GM21737 (cell line): Measurements from ENCODE around the gene RNU2-63P.
A peak's percentile ranks its signal among the peaks of the same experiment; 100 is the strongest.
"Not testable (repeated sequence)": the region's sequence is repeated elsewhere in the genome, so short reads cannot be mapped to it uniquely, and the experiment has no call there.

Experiments used
- ATAC-seq: cut with Tn5 transposase; IDR thresholded peaks from one replicate; pipeline ENCODE4 v1.9.1; 2021; ENCODE audit warnings: mild to moderate bottlenecking, moderate library complexity; ENCODE audit not compliant: unreplicated experiment

The RNU2-63P gene

DNA sequence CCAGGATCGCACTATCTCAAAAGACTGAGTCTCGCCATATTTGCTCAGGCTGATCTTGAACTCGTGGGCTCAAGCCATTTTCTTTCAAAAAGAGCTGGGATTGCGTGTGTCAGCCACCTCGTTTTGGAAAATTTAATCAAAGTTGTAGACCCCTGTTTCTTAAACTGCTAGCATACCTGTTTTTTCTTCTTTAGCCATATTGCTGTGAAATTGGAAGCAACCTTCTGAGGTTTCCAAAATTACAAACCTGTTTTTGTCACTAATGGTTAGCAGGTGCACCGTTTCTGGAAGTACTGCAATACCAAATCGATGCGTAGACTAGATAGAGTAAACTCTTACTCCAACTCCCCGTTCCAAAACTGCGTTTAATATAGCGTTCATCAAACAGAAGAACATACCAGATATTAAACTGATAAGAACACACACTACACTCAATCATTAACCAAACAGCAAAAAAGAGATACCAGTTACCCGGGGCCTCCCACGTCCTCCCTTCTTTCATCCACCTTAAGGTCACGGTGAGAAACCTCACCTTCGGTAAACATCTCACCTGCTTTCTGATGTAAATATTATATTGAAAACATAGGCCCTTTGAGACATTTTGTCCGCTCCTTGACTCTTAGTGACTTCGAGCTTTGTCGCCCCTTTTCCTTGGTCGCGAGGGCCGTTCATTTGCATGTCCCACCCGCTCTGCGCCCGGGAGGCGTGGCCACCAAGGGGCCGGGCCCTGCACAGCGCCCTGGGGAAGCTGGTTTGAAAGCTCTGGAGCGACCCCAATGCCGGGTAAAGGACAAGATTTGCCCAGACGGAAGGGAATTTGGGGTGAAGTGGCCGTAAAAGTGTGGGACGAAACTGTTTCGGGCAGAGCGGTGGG lies at the start of gene RNU2-63P:
RNU2-63P (minus strand) TSS at position 462 of the 874 bp plus-strand sequence.
- ATAC-seq, result peak; percentile 85

DNA sequence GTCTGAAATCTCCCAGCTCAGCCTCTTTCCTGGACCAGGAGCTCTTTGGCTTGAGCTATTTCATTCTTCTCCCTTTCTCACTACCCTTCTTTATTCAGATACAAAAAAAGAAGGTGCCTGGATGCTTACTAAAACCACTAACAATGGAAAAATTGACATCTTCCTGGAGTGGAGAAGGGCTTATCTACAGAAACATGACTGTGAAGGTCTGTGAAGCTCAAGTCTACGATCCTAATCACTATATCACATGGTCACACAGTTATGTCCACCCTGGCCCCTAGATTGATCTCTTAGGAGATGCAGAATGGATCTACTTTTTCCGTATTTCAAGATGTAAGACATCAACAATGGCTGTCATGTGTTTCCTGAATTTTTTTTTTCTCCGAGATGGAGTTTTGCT lies 44.9 kb upstream of the RNU2-63P start:
- no peak for ATAC-seq

DNA sequence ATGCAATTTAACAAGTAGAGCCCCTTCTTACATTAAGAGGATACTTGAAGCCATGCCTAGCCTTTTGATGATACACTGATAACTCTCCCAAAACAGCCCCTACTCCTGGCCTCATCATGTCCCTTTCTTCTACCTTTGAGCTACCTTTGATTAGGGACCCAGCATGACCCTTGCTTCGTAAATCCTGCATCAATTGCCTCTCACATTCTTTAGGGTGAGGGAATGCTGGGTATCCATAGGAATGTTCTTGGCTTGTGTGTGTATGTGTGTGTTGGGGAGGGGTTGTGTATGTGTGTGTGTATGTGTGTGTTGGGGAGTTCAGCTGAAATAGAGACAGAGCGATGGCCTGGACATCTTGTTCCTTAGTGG lies 44.5 kb upstream of the RNU2-63P start:
- no peak for ATAC-seq

DNA sequence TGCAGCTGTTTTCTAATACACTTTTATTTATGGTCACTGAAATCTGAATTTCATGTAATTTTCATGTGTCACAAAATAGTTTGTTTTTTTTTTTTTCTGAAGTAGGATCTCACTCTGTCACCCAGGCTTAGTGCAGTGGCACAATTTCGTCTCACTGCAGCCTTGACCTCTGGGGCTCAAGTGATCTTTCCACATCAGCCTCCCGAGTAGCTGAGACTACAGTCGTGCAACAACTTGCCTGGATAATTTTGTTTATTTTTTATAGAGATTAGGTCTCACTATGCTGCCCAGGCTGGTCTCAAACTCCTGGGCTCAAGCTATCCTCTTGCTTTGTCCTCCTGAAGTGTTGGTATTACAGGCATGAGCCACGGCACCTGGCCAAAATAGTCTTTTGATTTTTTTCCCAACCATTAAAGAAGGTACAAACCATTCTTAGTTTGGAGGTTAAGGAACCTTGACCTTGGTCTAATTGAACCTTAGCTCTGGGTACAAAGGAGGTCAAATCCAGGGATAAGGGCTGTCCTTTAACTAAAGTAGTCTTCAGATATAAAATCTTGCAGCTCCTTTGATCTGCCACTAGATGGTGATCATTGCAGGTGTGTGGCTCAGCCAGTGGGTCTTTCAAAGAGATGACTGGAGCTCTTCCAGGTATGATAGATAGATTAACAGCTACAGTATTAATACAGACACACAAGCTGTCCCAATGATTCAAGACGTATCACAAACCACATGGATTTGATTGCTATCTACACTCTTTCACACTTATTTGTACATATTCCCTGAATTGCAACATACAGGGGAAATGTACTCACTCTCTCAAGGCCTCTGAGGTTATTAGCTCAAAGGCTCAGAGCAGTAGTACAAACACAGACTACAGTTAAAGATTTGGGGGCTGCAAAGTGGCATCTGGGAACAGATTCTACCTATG lies 43.9 kb upstream of the RNU2-63P start:
- ATAC-seq, result peak; percentile 30

DNA sequence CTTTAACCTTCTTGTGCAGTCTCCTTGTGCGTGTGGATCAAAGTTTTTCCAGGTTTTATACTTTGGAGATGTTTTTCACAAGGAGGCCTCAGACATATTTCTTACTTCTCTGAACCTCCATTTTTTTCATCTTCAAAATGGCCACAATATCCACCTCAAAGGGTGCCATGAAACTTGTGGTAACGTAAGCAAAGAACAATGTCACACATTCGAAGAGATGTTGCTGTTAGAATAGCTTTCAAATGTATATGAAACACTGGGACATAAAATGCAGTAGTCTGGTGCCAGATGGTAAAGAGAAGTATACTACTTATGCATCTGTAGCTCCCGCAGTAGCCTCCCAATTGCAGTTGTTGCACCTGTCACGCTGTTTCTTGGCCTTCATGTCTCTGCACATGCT lies 41.8 kb upstream of the RNU2-63P start:
- ATAC-seq, result no peak

DNA sequence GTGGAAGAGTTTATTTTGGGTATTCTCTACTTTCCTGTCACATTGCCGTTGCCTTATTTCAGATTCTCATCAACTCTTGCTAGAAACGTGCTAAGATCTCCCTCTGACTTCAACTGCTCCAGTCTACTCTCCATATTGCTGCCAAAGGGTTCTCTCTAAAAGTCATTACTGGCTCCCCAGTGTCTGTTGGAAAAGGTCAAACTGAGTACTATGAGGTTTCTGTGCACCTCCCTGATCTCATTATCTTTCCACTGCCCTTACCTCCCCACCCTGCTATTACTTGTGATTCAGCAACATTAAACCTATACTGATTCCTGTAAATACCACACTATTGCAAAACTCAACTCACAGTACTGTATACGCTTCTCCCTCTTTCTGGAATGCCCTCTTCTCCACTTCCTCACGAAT lies 41.1 kb upstream of the RNU2-63P start:
- no peak for ATAC-seq

DNA sequence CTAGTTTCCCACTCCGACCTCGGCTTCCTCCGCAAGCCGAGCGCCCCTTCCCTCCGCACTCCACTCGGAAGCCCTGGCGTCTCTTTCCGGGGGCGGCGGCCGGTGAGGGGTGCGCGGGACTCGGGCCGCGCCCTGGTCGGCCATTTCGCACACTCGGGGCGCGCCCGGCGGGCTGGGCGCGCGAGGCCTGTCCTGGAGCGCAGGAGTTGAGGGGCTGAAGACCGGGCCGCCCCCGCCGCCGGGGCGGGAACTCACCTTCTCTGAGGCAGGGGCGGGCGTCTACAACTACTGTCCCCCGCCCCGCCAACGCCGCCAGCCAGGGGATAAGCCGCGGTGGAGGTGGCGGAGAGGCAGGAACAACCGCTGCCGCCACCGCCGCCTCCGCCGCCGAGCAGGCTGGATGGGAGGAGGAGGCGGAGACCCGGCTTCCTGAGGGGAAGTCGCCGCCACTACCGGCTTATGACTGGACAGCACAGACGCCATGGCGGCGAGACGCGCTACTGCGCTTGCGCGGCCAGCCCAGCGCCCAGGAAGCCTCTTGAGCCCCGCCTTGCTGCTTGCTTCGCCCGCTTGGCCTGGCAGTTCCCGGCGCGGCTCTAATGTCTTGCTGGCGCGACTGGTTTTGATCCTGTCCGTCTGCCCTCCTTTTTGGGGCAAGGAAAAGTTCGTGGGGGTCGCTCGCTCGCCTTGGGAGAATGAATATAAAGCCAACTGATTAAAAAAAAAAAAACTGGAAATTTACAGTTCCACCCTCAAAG lies 39.2 kb upstream of the RNU2-63P start, which contains the start of gene KRCC1:
KRCC1 (minus strand) TSS at position 413 of the 758 bp plus-strand sequence. CDS start 27,220 bp downstream, outside the sequence.
- ATAC-seq, result peak; percentile 94

DNA sequence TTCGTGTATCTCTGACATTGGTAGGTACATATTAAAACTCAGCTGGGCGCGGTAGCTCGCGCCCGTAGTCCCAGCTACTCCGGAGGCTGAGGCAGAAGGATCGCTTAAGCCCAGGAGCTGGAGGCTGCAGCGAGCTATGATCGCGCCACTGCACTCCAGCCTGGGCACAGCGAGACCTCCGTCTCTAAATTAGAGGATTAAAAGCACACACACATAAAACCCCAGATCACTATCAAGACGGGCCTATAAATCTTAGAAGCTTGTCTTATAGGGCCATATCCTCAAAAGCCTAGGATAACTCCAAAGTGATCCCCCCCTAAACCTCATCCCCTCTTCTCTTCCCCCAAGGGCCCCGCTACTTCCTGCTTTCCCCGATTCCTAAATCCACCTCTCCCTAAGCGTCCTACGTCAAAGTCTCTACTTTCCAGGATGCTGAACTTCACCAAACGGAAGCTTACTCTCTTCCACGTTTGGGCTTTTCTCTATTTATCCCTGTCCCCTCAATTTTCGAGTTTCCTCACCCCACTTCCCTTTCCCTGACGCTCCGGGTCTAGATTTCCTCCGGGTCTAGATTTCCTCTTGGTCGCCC lies 38.5 kb upstream of the RNU2-63P start:
- ATAC-seq, result no peak

DNA sequence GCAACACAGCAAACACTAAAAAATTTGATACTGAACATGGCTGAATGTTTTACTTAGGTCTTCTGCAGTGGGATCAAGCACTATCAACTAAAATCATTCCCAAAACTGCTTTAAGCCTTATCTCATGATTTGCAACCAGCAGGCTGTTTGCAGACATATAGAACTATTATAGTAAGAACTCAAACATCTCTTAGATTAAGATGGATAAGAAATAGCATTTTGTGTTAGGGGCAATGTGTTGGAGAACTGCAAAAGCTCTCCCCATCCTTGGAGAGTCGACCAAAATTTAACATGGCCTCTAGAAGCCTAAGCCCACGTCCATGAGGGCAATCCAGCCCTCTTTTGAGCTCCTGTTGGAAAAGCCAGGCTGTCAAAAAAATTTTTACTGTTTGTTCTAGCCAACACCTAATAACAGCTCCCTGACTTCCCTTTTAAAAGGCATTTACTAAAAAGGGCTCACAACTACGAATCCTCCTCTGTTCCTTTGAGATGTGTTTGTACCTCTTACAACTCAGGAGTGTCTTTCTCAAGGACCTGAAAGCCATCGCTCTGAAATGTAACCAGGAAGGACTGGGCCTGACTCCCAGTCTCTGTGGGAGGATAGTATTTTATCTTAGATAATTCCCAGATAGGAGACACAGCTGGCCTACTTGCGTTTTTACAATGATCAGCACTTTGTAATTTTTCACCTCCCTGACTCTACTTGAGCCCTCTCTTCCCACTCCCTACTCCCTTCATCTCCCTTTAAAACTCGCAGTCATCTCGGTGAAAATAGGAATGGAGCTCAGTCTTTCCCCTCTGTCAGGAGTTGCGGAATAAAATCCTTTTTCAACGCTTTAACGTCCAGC lies 37.8 kb upstream of the RNU2-63P start:
- no peak for ATAC-seq

DNA sequence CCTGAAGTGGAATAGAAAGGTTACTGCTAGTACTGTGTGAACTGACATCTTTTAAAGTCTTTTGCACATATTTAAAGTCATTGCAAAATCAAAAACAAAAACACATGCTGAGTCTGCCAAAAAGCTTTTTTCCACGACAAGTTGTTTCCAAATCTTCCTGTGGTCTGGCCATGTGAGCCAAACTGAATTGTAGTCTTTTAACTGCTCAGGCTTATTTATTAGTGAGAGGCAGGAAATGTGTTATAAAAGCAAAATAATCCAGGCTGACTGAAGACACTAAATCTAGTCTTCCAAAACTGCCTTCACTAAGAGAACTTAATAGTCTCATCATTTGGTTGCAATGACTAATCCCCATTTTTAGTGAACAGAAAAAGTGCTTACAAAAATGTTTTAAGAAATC lies 36.9 kb upstream of the RNU2-63P start:
- ATAC-seq, result no peak

DNA sequence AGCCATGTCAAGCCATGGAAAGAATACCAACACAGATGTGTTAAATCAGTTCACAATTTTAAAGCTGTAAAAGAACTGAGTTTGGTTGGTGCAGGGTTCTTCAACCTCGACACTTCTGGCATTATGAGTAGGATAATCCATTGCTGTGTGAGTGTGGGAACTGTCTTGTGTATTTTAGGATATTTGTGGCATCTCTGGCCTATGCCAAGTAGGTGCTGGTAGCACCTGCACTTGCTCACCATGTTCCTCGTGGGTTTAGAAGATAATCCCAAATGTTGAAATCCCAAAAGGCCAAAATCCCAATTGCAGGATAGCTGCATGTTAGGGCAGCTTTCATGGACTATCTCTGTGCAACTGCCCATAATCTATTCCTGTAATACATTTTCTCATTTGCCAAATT lies 35.4 kb upstream of the RNU2-63P start:
- ATAC-seq, result no peak

DNA sequence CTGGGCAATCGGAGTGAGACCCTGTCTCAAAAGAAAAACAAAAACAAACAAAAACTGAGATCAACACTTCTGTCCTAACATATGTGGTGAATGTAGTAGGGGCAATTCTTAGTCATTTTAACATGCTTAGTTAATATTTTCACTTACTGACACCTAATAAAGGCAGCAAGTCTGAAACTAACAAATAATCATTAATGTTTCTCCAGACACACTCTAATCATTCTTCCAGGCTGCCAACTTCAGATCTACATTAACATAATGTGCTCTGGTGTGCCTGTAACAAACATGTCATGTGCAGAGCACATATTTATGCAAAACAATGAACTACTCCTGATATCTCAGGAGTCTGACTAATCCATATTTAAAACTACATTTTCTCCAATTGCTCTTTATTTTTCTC lies 33.3 kb upstream of the RNU2-63P start:
- no peak for ATAC-seq

DNA sequence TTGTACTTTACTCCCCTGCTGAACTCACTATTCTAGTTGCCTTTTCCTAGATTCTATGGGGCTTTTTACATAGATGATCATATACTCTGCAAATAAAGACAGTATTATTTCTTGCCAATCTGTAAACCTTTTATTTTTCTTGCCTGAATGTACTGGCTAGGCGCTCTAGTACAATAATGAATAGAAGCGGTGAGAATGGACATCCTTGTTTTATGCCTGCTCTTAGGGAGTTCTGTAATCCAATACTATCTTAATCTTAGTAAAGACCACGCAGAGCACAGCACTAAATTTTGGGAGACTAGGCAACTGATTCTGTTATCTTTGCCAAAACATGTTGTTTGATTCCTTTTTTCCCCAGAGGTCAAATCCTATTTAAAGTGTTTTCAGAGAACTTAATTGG lies 32.2 kb upstream of the RNU2-63P start:
- no peak for ATAC-seq

DNA sequence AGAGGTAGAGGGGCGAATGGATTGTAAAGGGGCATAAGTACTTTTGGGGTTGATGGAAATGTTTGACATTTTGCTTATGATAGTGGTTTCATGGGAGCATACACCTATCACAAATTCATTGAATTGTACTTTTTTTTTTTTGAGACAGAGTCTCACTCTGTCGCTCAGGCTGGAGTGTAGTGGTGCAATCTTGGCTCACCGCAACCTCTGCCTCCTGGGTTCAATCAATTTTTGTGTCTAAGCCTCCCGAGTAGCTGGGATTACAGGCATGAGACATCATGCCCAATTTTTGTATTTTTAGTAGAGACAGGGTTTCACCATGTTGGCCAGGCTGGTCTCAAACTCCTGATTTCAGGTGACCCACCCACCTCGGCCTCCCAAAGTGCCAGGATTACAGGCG lies 29.2 kb upstream of the RNU2-63P start:
- not testable (repeated sequence) for ATAC-seq

DNA sequence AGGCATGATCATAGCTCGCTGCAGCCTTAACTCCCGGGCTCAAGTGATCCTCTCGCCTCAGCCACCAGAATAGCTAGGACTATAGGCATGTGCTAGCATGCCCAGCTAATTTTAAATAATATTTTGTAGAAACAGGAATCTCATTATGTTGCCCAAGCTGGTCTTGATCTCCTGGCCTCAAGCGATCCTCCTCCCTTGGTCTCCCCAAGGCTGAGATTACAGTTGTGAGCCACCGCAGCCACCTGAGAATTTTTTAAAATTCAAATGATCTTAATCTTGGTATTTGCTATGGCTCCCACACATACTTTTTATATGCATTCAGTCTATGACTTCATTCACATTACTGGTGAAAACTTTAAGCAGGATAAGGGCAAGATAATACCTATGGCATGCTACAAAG lies 26.1 kb upstream of the RNU2-63P start:
- ATAC-seq, result no peak

DNA sequence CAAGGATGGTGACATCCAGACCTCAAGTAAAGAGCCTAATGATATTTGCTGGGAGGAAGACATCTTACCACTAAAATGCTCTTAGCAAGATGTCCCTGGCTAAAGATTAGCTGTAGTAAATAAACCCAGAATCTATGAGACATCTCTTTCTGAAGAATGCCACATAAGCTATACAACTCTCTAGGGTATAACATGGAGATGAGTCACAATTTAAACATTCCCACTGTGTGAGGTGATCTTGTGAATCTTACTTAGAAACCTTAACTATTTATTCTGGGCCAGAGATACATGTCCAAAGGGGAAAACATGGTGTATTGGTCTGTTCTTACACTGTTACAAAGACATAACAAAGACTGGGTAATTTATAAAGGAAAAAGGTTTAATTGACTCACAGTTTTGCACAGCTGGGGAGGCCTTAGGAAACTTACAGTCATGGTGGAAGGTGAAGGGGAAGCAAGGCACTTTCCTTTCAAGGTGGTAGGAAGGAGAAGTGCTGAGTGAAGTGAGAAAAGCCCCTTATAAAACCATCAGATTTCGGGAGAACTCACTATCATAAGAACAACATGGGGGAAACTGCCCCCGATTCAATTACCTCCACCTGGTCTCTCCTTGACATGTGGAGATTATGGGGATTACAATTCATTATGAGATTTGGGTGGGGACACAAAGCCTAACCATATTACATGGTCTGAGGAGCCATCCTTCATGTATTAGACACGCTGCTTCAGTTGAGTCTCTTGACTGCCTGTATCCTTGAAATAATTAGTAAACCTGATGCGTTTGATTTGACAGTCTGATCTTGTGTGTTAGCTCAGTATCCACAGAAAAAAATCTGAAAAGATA lies 22.1 kb upstream of the RNU2-63P start:
- ATAC-seq, result no peak

DNA sequence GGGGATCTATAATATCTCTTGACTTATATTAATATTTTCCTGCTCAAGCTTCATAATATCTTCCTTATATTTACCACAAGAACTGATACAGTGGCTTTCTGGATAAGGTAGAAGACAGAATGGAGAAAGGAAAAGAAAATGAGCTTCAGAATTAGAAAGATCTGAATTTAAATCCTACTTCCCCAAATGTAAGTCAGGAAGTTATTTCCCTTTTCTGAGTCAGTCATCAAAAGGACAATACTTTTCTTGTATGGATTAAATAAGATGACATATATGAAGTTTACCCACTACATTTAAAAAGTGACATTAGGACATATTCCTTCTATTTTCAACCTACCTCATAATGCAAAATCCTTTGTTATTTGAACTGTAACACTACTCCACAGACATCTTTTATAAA lies 20.3 kb upstream of the RNU2-63P start:
- no peak for ATAC-seq

DNA sequence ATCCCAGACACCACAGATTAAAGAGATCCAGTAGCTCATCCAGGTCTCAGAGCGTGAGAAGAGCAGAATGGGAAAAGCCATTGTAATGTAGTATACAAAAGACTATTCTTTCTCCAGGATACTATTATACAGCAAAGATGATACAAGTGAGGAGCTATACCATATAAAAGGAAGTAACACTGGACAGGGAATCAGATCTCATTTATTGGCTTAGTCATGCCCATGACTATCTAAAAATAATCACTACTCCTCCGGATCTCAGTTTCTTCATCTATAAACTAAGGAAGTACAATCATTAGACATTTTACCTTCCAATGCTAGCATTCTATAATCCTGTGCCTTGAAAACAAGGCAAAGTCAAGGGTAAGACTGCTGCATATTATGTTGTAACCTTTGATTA lies 19.8 kb upstream of the RNU2-63P start:
- no peak for ATAC-seq
